Activated CD8-positive, alpha-beta memory T cell treated with anti-CD3 and anti-CD28 coated beads for 48 hours (primary cell): ENCODE data around the gene APC2.
A peak's percentile ranks its signal among the peaks of the same experiment; 100 is the strongest.
"Not testable (repeated sequence)": the region's sequence is repeated elsewhere in the genome, so short reads cannot be mapped to it uniquely, and the experiment has no call there.

Source experiments
- DNase-seq, 3 experiments: peaks; one replicate each; pipeline ENCODE4 v3.0.0-alpha.2; 2020; ENCODE audit warnings: low read depth in 2 of 3, low spot score in 2 of 3

APC2 gene

GRCh38 chr19:1474011-1474764 is 24.3 kb downstream of the APC2 start:
- DNase-seq = no peak

DNA sequence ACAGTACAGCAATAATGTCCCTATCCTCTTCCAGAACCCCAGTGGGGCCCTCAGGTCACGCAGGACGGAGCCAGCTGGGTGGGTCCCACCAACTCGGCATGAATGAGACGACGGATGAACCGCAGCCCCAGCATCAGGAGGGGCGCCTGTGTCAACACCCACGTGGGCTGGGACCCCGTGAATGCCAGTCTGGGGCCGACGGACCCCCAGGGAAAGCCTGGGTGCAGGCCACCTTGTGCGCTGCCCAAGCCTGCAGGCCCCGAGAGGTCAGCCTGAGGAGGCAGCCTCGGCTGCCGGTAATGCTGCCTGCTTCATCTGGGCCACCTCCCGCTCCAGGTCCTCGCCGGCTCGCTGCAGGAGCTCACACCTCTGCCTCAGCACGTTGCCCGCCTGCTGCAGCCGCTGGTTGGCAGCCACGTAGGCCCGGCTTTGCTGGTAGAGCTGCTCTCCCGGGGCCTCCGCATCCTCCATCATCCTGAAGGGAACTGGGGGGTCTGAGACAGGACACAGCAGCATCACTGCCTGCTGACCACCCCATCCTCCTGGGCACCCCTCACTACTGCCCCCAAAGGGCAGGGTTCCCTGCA is 24.9 kb downstream of the APC2 start:
- no peak for DNase-seq

DNA sequence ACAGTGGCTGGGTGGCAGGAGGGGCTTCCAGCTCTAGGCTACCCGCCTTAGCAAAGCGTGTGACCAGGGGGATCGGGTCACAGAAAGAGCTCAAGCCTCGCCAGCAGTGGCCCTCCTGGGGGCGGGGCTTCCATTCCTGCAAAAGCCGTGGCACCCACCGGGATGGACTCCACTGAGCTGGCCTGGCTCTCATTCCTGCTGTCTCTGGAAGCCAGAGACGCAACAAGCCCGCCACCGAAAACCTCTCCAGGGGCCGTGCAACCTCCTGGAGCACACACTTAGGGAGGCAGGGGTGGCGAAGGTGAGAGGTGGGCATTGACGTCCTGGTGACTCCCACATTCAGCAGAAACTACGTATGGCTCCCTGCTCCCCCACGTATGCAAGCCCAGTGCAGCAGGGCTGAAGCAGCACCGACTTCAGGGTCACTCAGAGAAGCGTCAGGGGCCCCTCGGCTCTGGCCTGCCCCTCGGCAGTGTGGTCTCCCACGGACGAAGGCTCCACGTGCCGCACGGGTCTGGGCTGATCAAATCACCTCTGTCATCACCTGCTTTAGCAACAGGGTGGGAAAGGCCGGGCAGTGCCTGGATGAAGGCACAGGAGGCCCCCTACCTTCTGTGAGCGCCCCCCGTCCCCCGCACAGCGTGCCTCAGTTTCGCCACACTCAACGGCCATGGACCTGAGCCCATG is 26.0 kb downstream of the APC2 start:
- no peak for DNase-seq

DNA sequence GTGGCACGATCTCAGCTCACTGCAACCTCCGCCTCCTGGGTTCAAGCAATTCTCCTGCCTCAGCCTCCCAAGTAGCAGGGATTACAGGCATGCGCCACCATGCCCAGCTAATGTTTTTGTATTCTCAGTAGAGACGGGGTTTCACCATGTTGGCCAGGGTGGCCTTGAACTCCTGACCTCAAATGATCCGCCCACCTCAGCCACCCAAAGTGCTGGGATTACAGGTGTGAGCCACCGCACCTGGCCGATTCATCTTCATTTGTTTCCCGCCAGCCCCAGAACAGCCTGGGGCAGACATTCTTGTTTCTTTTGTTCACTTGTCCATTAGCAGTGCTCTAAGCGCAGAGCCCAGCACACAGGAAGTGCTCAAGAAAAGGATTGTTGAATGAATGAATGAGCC is 27.1 kb downstream of the APC2 start:
- not testable (repeated sequence) for DNase-seq

- DNase-seq = peak; percentile 79 to 87 (median 86)
Observed at GRCh38 chr19:1478934-1479707, 29.2 kb downstream of the APC2 start, which contains the start of gene C19orf25. Gene C19orf25, minus strand, starts transcription at chr19:1479215. Its CDS starts 312 bp downstream, at chr19:1478903.

DNA sequence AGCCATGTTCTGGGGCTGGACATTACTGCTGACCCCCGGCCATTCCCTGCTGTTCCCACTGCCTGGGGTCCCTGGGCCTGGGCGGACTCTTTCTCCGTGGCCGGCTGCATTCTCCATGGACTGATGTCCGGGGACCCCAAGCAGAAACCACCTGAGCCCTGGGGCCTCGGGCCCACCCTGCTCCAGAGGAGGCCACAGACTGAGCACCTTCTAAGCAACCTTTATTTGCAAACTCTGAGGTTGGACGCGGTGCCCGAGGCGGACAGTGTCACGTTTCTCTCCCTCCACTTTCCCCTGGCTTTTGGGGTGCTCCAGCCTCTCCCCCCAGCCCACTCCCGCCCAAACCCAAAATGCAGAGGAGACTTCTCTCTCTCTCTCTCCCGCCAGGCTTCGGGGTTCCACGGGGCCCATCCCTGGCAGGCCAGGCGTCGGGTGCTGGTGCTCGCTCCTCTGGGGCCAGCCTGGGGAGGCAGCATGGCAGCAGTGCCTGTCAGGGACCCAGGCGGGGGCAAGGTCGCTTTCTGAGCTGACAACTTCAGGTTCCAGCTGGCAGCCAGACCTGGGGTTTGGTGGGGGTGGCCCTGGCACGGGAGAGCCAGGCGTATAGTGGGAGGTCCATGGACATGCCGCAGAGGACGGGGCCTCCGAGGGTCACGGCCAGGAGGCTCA is 31.4 kb downstream of the APC2 start:
- no peak for DNase-seq

- no peak for DNase-seq
Observed at GRCh38 chr19:1481893-1482360, 32.0 kb downstream of the APC2 start.

DNA sequence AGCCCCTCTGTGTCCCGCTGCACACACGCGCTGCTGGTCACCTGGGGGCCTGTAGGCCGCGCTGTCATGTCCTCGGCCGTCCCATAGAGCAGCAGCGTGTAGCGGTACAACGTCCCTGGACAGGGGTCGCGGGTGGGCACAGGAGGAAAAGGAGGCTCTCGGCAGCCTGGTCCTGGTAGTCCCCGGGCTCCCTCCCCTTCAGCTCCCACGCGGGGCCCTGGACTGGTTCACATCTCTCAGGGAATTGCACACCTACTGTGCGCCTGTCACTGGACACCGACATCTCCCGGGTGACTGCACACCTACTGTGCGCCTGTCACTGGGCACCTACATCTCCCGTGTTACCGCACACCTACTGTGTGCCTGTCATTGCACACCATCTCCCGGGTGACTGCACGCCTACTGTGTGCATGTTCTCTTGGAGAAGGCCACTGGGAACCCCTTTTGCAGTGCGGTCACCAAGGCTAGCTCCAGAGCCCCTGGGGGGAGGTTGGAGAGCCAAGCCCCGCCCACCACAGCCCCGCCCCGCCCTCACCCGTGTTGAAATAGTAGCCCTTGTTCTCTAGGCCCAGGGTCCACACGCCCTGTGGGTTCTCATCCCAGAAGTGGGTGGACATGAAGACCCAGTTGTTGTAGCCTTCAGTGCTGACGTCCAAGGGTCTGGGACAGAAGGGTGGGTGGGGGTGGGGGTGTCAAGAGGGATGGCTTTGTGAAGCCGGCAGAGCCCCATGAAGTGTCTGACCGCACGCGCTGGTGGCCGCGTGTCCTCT is 32.6 kb downstream of the APC2 start:
- DNase-seq = no peak

GRCh38 chr19:1483131-1483978 is 33.4 kb downstream of the APC2 start:
- DNase-seq = no peak

DNA sequence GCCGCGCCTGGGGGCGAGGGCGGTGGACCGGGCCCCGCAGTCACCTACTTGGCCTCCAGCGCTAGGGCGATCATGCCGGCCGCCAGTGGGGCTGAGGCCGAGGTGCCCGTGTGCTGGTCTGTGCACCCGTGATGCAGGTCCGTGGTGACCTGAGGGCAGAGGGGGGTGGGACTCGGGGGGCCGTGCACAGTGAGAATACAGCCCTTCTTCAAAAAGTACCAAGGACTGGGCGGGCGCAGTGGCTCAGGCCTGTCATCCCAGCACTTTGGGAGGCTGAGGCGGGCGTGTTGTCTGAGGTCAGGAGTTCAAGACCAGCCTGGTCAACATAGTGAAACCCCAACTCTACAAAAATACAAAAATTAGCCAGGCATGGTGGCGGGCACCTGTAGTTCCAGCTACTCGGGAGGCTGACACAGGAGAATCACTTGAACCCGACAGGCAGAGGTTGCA is 34.1 kb downstream of the APC2 start:
- DNase-seq = no peak

DNA sequence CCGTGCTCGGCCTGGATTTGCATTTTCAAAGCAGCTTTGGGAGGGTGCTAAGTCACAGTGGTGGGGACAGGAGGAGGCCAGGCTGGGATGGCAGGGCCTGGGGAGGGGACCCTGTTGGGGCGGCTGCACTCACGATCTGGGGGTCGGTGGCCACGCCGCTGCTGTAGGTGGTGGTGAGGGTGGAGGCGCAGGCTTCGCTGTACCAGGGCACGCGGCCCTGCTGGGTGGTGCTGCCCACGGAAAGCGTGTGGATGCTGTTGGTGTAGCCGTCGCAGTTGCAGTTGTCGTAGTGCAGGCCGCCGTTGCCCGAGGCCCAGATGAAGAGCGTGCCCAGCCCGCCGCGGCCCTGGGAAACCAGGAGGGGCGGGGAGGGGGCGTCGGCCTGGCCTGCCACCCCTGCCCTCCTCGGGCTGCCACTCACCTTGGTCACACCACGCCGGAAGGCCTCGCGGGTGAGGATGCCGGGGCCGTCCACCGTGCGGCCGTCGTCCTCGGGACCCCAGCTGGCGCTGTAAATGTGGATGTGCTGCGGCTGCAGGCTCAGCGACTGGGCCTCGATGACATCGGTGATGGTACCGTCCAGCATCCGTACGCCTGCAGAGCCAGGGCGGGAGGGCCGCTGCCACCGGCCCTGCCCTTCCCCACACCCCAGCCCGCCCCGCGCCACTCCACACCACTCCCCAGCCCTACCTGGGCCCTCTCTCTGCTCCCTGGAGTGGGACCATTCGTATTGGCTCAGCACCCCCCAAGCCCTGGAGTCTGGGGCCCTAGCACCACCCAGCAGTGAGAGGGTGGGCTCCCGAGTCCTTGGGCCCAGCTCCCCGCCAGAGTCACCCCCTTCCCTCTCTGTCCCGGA is 37.0 kb downstream of the APC2 start:
- DNase-seq = no peak

DNA sequence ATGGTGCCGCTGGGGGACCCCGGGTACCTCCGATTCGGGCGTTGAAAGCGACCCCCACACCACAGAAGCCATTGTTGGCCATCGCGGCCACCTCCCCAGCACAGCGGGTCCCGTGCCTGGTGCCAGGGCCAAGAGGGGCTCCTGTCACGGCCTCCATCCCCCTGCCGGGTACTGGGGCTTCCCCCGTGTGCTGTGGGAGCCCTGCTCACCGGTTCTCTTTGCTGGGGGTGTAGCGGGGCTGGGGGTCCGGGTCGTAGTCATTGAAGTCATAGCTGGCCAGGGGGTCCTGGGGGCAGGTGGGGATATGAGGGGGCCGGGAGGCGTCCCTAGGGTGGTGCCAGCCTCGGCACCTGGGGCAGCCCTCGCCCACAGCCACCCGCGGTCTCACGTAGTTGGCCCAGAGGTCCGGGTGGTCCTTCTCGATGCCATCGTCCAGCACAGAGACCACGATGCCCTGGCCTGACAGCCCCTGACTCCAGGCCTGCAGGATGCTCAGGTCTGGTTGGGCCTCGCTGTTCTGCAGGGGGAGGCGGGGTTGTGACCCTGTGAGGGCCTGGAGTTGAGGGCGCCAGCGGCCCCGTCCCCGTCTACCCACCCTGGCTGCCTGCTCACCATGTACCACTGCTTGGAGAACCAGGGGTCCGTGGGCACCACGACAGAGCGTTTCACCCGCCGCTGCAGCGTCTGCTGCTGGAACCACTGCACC is 37.8 kb downstream of the APC2 start:
- no peak for DNase-seq

DNA sequence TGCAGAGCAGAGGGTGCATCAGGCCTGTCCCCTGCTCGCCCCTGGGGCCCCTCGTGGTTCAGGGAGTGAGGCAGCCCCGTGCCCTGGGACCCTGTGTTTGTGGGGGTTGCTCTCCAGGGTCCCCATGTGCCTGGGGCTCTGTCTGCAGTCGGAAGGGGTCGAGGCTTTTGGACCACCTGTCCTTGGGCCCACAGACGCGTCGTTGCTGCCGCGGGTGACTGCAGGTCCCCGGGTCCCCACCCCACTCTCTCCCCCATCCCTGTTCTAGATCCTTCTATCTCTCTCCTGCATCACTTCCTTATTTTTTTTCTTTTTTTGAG is 38.3 kb downstream of the APC2 start:
- no peak for DNase-seq

GRCh38 chr19:1489463-1490310 is 39.8 kb downstream of the APC2 start:
- DNase-seq = no peak

DNA sequence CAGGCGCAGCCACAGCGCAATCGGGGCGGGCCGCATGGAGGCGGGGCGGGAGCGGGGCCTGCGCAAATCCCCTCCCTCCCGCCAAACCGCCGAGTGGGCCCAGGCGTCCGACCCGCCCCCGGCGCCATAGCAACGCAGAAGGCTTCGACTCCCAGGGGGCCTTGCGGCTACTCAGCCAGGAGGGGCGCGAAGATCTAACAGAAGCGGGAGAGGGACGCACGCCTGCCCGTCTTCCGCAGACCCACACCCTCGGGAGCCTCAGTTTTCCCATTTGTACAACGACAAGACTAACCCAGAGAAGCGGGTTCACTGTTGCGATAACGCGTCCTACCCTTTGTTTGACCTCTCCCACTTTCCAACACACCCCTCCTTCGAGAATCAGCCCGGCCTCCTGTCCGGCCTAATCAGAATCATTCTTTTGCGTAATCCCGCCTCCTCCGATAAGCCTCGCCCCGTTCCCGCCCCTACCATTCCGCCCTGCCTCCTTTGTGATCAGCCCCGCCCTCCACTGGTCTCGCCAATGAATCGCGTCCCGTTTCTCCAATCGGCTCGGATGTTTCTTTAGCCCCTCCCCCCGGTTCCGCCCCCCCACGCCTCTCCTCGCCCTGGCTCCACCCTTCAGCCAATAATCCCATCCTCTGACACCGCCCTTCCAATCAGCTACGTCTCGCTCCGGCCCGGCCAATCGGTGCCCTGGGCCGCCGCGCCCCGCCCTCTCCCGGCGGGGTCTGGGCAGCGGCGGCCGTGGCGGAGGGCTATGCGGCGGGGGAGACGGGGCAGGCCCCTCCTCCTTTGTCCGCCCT is 40.6 kb downstream of the APC2 start, which contains the start of gene PCSK4:
Gene PCSK4, minus strand, starts transcription at position 40 of the 803 bp plus-strand sequence. Its CDS starts 4 bp downstream, at position 36.
- DNase-seq = peak; percentile 92 to 97 (median 92)
